GM18502 (cell line): ENCODE results near the gene PAPSS1.

Experiments
- ATAC-seq: cut with Tn5 transposase; IDR thresholded peaks from one replicate; pipeline ENCODE4 v1.9.1; 2021; ENCODE audit warnings: mild to moderate bottlenecking; ENCODE audit not compliant: unreplicated experiment, poor library complexity

Gene PAPSS1

GRCh38 chr4:107575243-107575642, 144.8 kb downstream of the PAPSS1 start:
- ATAC-seq = no peak

GRCh38 chr4:107572281-107572680, 147.8 kb downstream of the PAPSS1 start:
- no peak for ATAC-seq

- no peak for ATAC-seq
Observed at GRCh38 chr4:107570952-107571351, 149.1 kb downstream of the PAPSS1 start.

- no peak for ATAC-seq
Observed at GRCh38 chr4:107564326-107564725, 155.7 kb downstream of the PAPSS1 start.
